Common myeloid progenitor, CD34-positive (primary cell): Measurements from ENCODE around the gene ARFRP1.
A peak's percentile ranks its signal among the peaks of the same experiment; 100 is the strongest.

Experiments used
- CTCF ChIA-PET: fragments of 350-600 bp; sonication (Branson Sonifier 250); formaldehyde crosslinking; loops from one replicate; lab custom pipeline; 2021; ENCODE audit warnings: antibody characterized with exemption; lab: Charles Lee
- POLR2A ChIA-PET: fragments of 350-600 bp; sonication (Branson Sonifier 250); formaldehyde crosslinking; loops from one replicate; lab custom pipeline; 2021; ENCODE audit warnings: antibody characterized with exemption; lab: Charles Lee
- DNase-seq, 3 donors: peaks; one replicate each; pipeline versions ENCODE4 v3.0.0 to v3.0.0-alpha.2; 2013
- H3K27ac ChIP-seq, 2 experiments: 1 replicate in 1 of 2; 2 replicates in 1 of 2; pipeline ENCODE4 v1.7.0; 2013; ENCODE audit warnings: inconsistent platforms in 2 of 2, low read length in 2 of 2, mild to moderate bottlenecking in 2 of 2, low read depth in 1 of 2, moderate library complexity in 1 of 2; ENCODE audit not compliant: severe bottlenecking in 2 of 2, insufficient read depth in 1 of 2, poor library complexity in 1 of 2
- H3K27me3 ChIP-seq, 5 experiments: replicated peaks in 2 of 5; 1 replicate in 3 of 5; 2 replicates in 2 of 5; pipeline versions ENCODE4 v1.6.1 to v1.7.0; 2013; ENCODE audit warnings: low read length in 4 of 5, mild to moderate bottlenecking in 2 of 5, moderate library complexity in 2 of 5, inconsistent platforms in 1 of 5; ENCODE audit not compliant: insufficient read depth in 5 of 5, control insufficient read depth in 4 of 5
- H3K36me3 ChIP-seq, 4 experiments: 1 replicate in 2 of 4; 2 replicates in 2 of 4; pipeline versions ENCODE4 v1.6.1 to v1.7.0; 2013; ENCODE audit warnings: low read length in 3 of 4, control low read depth in 1 of 4, mild to moderate bottlenecking in 1 of 4; ENCODE audit not compliant: control insufficient read depth in 4 of 4, insufficient read depth in 4 of 4
- H3K4me1 ChIP-seq, 4 experiments: 1 replicate in 3 of 4; 2 replicates in 1 of 4; pipeline versions ENCODE4 v1.6.1 to v1.7.1; 2013; ENCODE audit warnings: low read length in 3 of 4, mild to moderate bottlenecking in 3 of 4, control low read depth in 1 of 4, inconsistent platforms in 1 of 4, moderate library complexity in 1 of 4; ENCODE audit not compliant: control insufficient read depth in 4 of 4, insufficient read depth in 4 of 4; ENCODE audit errors: control extremely low read depth in 1 of 4
- H3K4me3 ChIP-seq, 7 experiments: 1 replicate in 4 of 7; 2 replicates in 3 of 7; pipeline versions ENCODE4 v1.5.1 to v1.7.0; 2013; ENCODE audit warnings: mild to moderate bottlenecking in 7 of 7, low read length in 6 of 7, moderate library complexity in 6 of 7, inconsistent platforms in 2 of 7, low read depth in 2 of 7, control low read depth in 1 of 7; ENCODE audit not compliant: insufficient read depth in 4 of 7, control insufficient read depth in 1 of 7; ENCODE audit errors: extremely low read depth in 1 of 7
- H3K9me3 ChIP-seq, 5 experiments: 1 replicate in 4 of 5; 2 replicates in 1 of 5; pipeline versions ENCODE4 v1.6.1 to v1.7.1; 2013; ENCODE audit warnings: low read length in 4 of 5, mild to moderate bottlenecking in 2 of 5, inconsistent platforms in 1 of 5, low read depth in 1 of 5, moderate library complexity in 1 of 5; ENCODE audit not compliant: control insufficient read depth in 4 of 5, insufficient read depth in 2 of 5; ENCODE audit errors: control extremely low read depth in 1 of 5
- WGBS: methylation state at CpG from one replicate; pipeline ENCODE4 v1.1.5; 2013; ENCODE audit not compliant: insufficient coverage; 5-methylcytosine and 5-hydroxymethylcytosine counted together

The ARFRP1 gene

DNA sequence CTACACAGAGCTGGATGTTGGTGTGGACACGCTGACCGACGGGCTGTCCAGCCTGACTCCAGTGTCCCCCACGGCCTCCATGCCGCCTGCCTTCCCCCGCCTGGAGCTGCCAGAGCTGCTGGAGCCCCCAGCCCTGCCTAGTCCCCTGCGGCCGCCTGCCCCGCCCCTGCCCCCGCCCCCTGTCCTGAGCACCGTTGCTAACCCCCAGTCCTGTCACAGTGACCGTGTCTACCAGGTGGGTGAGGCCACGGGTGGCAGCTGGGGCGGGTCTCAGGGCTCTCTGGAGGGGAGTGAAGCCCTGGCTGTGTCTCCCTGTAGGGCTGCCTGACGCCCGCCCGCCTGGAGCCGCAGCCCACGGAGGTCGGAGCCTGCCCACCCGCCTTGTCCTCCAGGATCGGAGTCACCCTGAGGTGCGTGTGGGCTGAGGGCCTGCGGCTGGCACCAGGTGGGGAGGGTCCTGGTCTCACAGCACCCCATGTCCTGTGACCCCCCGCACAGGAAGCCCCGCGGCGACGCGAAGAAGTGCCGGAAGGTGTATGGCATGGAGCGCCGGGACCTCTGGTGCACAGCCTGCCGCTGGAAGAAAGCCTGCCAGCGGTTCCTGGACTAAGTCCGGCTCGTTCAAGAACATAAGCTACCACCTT is 34.7 kb upstream of the ARFRP1 start:
- WGBS, result 91% methylated on average over 32 of the region's 37 CpGs
- H3K4me1 ChIP-seq, result peaks cover 0 to 33% (median 31%) of the 10 kb centered on the region in 4 experiments
- H3K9me3 ChIP-seq, result no peaks in the 10 kb centered on the region
- H3K4me3 ChIP-seq, result no peak overlapping the region
- peaks cover 0 to 30% (median 10%) of the 10 kb centered on the region in 4 experiments for H3K36me3 ChIP-seq
- H3K27ac ChIP-seq, result no peak overlapping the region
- CTCF ChIA-PET, result interaction anchor here (1.1 to 2.4 kb wide), 2 partner anchors 34 to 43 kb away, joined by 3 to 8 read pairs; partner anchors contain the start of genes ARFRP1 and ZGPAT
- POLR2A ChIA-PET, result no interaction called here
- DNase-seq, result no peak
- H3K27me3 ChIP-seq, result peaks cover 0 to 5% (median 0%) of the 10 kb centered on the region in 5 experiments

DNA sequence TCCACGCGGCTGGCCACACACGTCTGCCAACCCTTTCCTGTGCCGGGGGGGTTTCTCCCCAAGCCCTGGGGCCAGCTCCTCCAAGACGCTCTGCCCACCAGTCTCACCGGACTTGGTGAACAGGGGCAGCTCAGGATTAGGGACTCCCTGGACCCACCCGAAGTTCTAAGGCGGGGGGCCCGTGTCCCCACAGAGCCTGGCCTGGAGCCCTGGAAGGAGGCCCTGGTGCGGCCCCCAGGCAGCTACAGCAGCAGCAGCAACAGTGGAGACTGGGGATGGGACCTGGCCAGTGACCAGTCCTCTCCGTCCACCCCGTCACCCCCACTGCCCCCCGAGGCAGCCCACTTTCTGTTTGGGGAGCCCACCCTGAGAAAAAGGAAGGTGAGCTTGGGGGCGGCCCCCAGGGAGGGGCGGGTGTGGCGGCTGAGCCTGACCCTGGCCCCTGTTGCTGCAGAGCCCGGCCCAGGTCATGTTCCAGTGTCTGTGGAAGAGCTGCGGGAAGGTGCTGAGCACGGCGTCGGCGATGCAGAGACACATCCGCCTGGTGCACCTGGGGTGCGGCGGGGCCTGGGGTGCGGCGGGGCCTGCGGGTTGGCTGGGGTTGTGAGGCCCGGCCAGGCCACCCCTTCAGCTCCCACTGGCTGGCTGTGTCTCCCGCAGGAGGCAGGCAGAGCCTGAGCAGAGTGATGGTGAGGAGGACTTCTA is 34.1 kb upstream of the ARFRP1 start:
- Histone ChIP-seq H3K27me3 (peaks cover 0 to 5% (median 0%) of the 10 kb centered on the region in 5 experiments), H3K9me3 (no peaks in the 10 kb centered on the region), H3K4me1 (peaks cover 0 to 40% (median 38%) of the 10 kb centered on the region in 4 experiments), H3K36me3 (peaks cover 0 to 30% (median 10%) of the 10 kb centered on the region in 4 experiments), H3K4me3 (no peak overlapping the region), H3K27ac (no peak overlapping the region)
- WGBS, result 98% methylated on average over 16 of the region's 30 CpGs
- ChIA-PET CTCF (interaction anchor here (0.7 to 2.4 kb wide), 3 partner anchors 14 to 44 kb away, joined by 3 to 8 read pairs (median 3); partner anchors contain the start of genes ARFRP1 and ZGPAT), POLR2A (no interaction called here)
- no peak for DNase-seq

DNA sequence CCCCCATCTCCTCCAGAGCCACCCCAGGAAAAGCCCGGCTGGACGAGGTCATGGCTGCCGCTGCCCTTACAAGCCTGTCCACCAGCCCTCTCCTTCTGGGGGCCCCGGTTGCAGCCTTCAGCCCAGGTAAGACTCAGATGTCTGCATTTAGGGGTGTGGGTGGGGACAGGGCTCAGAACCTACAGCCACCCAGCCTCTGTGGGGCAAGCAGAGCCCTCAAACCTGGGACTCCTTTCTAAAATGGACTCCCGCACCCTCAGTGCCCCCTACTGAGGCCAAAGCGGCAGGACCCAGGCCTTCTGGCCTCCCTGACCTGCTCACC is 33.5 kb upstream of the ARFRP1 start:
- no peak overlapping the region for H3K27ac ChIP-seq
- WGBS, result 56% methylated on average over 6 of the region's 6 CpGs
- POLR2A ChIA-PET, result no interaction called here

DNA sequence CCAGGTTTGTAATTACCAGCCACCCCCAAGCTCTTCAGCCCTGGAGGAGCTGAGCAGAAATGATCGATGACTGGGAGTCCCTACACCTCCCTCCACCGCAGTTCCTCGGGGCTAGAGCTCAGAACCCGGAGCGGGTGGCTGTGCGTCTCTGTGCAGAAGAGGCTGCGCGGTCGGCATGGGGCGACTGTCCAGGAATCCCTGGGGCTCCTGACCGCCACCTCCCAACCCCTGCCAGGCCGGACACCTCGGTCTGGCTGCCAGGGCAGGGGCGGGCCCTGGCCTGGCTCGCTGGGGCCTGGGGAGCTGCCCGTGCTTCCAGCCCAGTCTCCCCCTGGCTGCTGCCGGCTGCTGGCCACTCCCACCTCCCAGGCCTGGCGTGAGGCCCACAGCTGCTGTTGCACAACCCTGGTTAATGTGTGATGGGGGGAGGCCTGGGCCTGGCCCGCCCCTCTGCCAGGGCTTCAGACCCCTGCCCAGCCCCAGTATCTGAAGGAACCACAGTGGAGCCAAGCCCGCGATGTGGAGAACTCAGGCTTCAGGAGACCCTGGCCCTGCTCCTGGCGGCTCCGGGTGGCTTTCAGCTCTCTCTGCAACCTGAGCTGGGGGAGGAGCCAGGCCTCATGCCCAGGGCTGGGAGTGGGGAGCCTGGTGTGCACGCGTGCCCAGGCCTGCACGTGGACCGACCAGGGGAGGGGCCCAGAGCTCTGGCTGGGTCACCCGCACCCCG is 33.0 kb upstream of the ARFRP1 start:
- POLR2A ChIA-PET, result interaction anchor here (0.6 kb wide), 1 partner anchor 140 kb away, joined by 4 read pairs; no protein-coding TSS in a partner anchor
- WGBS, result 8% methylated on average over 15 of the region's 29 CpGs
- peaks cover 0 to 47% (median 42%) of the 10 kb centered on the region in 4 experiments for H3K4me1 ChIP-seq
- CTCF ChIA-PET, result interaction anchor here (0.7 to 2.4 kb wide), 5 partner anchors 18 to 45 kb away, joined by 3 to 8 read pairs (median 3); partner anchors contain the start of genes ARFRP1 and ZGPAT
- DNase-seq, result peak; percentile 54 to 78 (median 76)
- peaks cover 0 to 5% (median 0%) of the 10 kb centered on the region in 5 experiments for H3K27me3 ChIP-seq
- H3K27ac ChIP-seq, result peak overlapping the region in 1 of 2 experiments; percentile 34
- peaks cover 0 to 27% (median 11%) of the 10 kb centered on the region in 4 experiments for H3K36me3 ChIP-seq
- H3K9me3 ChIP-seq, result no peaks in the 10 kb centered on the region
- H3K4me3 ChIP-seq, result peak overlapping the region; percentile 50 to 70 (median 69)

More for the DNA sequence above, 33.5 kb upstream of the ARFRP1 start:
- peak overlapping the region in 4 of 7 experiments; percentile 69 to 70 (median 70) for H3K4me3 ChIP-seq
- H3K27me3 ChIP-seq, result peaks cover 0 to 5% (median 0%) of the 10 kb centered on the region in 5 experiments
- no peak for DNase-seq
- H3K9me3 ChIP-seq, result no peaks in the 10 kb centered on the region
- H3K4me1 ChIP-seq, result peaks cover 0 to 45% (median 41%) of the 10 kb centered on the region in 4 experiments
- CTCF ChIA-PET, result interaction anchor here (0.7 to 2.4 kb wide), 3 partner anchors 14 to 45 kb away, joined by 3 to 8 read pairs (median 3); partner anchors contain the start of genes ARFRP1 and ZGPAT
- H3K36me3 ChIP-seq, result peaks cover 0 to 27% (median 10%) of the 10 kb centered on the region in 4 experiments

DNA sequence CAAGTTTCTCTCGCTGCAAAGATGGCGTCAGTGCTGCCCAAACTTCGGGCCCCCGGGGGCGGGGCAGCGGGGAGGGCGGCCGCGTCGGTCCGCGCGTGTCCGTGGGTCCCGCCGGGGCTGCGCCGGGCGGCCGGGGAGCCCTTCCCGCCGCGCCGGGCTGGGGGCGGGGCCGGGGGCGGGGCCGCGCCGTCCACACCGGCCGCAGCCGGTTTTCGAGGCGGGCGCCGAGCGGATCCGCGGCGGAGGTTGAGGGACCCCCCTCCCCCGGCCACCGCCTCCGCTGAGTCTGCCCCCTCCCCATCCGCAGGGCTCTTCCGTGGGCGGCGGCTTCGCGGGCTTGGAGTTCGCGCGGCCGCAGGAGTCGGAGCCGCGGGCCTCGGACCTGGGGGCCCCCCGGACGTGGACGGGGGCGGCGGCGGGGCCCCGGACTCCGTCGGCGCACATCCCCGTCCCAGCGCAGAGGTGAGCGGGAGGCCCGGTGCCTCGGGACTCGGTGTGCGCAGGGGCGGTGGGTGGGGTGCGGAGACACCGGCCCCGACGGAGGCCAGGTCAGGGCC is 32.4 kb upstream of the ARFRP1 start:
- ChIA-PET POLR2A (interaction anchor here (0.6 to 1.4 kb wide), 2 partner anchors 125 to 139 kb away, joined by 3 to 4 read pairs; partner anchors contain the start of gene TPD52L2), CTCF (interaction anchor here (0.7 to 2.4 kb wide), 5 partner anchors 18 to 46 kb away, joined by 3 to 8 read pairs (median 3); partner anchors contain the start of genes ARFRP1 and ZGPAT)

More for the DNA sequence above, 32.4 kb upstream of the ARFRP1 start:
- H3K4me1 ChIP-seq, result peaks cover 0 to 51% (median 42%) of the 10 kb centered on the region in 4 experiments
- H3K36me3 ChIP-seq, result peaks cover 0 to 26% (median 13%) of the 10 kb centered on the region in 4 experiments
- peak overlapping the region; percentile 50 to 70 (median 69) for H3K4me3 ChIP-seq
- H3K9me3 ChIP-seq, result no peaks in the 10 kb centered on the region
- peak in 2 of 3 donors; percentile 31 to 48 for DNase-seq
- under 1% methylated on average over 54 of the region's 80 CpGs for WGBS
- peaks cover 0 to 5% (median 0%) of the 10 kb centered on the region in 5 experiments for H3K27me3 ChIP-seq
- H3K27ac ChIP-seq, result peak overlapping the region in 1 of 2 experiments; percentile 34
